ENCODE measurements around the gene BBX. TPM values are rescaled to one million over a fixed set of nuclear protein-coding genes. Genes with fewer than 3 reads are reported as not detected.
A peak's percentile ranks its signal among the peaks of the same experiment; 100 is the strongest.

Gene BBX
- polyA plus RNA-seq, 1 donor from 2014 or later: 23.8 TPM

GRCh38 chr3:107521469-107522059, 1.2 kb upstream of the BBX start:
- H3K27ac ChIP-seq (ENCODE audit: low read length): no peak overlapping the region
- H3K79me2 ChIP-seq (replicated peaks; ENCODE audit: insufficient read depth, low read length): peaks cover under 1% of the 10 kb centered on the region

GRCh38 chr3:107523289-107523538, 452 bp downstream of the BBX start:
- no peak for TF ChIP-seq POLR2AphosphoS5 (IDR thresholded peaks at IDR 0.05)
- no peak for TF ChIP-seq EZH2 (IDR thresholded peaks at IDR 0.05; ENCODE audit: borderline replicate concordance, insufficient read depth, low read length, poor library complexity, severe bottlenecking)
- TF ChIP-seq CTCF (IDR thresholded peaks at IDR 0.05; ENCODE audit: poor library complexity, severe bottlenecking): no peak
- TF ChIP-seq MXI1 (conservative IDR thresholded peaks at IDR 0.05; ENCODE audit: poor library complexity, severe bottlenecking): no peak
- no peak for TF ChIP-seq RAD21 (conservative IDR thresholded peaks at IDR 0.05)
- Histone ChIP-seq H4K20me1 (ENCODE audit: insufficient read depth) (no peaks in the 10 kb centered on the region), H3K9me2 (ENCODE audit: insufficient read depth, low read length) (no peaks in the 10 kb centered on the region), H3K27me3 (ENCODE audit: insufficient read depth, low read depth, low read length) (no peaks in the 10 kb centered on the region), H3K9ac (ENCODE audit: low read length) (peak overlapping the region; percentile 70), H3K9me3 (ENCODE audit: low read length) (no peaks in the 10 kb centered on the region), H3F3A (ENCODE audit: insufficient read depth, low read length, poor library complexity, severe bottlenecking) (peaks cover 3% of the 10 kb centered on the region), H3K4me3 (ENCODE audit: low read length) (peak overlapping the region; percentile 92), H3K4me2 (ENCODE audit: low read length) (no peak overlapping the region), H3K27ac (ENCODE audit: low read length) (peak overlapping the region; percentile 42), H3K79me2 (replicated peaks; ENCODE audit: insufficient read depth, low read length) (peaks cover 14% of the 10 kb centered on the region), H3K36me3 (ENCODE audit: insufficient read depth, low read length) (no peaks in the 10 kb centered on the region), H2AFZ (ENCODE audit: low read depth, low read length) (peak overlapping the region; percentile 48)

More at GRCh38 chr3:107521469-107522059, 1.2 kb upstream of the BBX start:
- Histone ChIP-seq H3K9ac (ENCODE audit: low read length) (no peak overlapping the region), H3K36me3 (ENCODE audit: insufficient read depth, low read length) (no peaks in the 10 kb centered on the region), H3K4me3 (ENCODE audit: low read length) (no peak overlapping the region), H2AFZ (ENCODE audit: low read depth, low read length) (no peak overlapping the region), H3K9me2 (ENCODE audit: insufficient read depth, low read length) (no peaks in the 10 kb centered on the region), H3K4me2 (ENCODE audit: low read length) (no peak overlapping the region), H4K20me1 (ENCODE audit: insufficient read depth) (no peaks in the 10 kb centered on the region), H3F3A (ENCODE audit: insufficient read depth, low read length, poor library complexity, severe bottlenecking) (peaks cover 3% of the 10 kb centered on the region), H3K9me3 (ENCODE audit: low read length) (no peaks in the 10 kb centered on the region), H3K27me3 (ENCODE audit: insufficient read depth, low read depth, low read length) (no peaks in the 10 kb centered on the region)
- no peak for TF ChIP-seq EP300 (conservative IDR thresholded peaks at IDR 0.05; ENCODE audit: poor library complexity, severe bottlenecking)
- no peak for TF ChIP-seq TAF1 (IDR thresholded peaks at IDR 0.05; ENCODE audit: low read depth)
- no peak for TF ChIP-seq RAD21 (conservative IDR thresholded peaks at IDR 0.05)
- TF ChIP-seq MXI1 (conservative IDR thresholded peaks at IDR 0.05; ENCODE audit: poor library complexity, severe bottlenecking): no peak
- no peak for TF ChIP-seq SMC3 (conservative IDR thresholded peaks at IDR 0.05; ENCODE audit: poor library complexity)
- TF ChIP-seq REST (IDR thresholded peaks at IDR 0.05; ENCODE audit: borderline replicate concordance): no peak
- no peak for TF ChIP-seq EZH2 (IDR thresholded peaks at IDR 0.05; ENCODE audit: borderline replicate concordance, insufficient read depth, low read length, poor library complexity, severe bottlenecking)
- TF ChIP-seq CTCF (IDR thresholded peaks at IDR 0.05; ENCODE audit: poor library complexity, severe bottlenecking): no peak

All from neural cell (in vitro differentiated cells).